NOMO-1 treated with dmso at 0.1 percent for 144 hours (cell line): ENCODE measurements around the gene GPR17.

Experiments used
- DNase-seq: peaks from one replicate; lab custom pipeline; 2025; ENCODE audit not compliant: unreplicated experiment; lab: John Stamatoyannopoulos, UW

The GPR17 gene, protein sequence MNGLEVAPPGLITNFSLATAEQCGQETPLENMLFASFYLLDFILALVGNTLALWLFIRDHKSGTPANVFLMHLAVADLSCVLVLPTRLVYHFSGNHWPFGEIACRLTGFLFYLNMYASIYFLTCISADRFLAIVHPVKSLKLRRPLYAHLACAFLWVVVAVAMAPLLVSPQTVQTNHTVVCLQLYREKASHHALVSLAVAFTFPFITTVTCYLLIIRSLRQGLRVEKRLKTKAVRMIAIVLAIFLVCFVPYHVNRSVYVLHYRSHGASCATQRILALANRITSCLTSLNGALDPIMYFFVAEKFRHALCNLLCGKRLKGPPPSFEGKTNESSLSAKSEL

DNA sequence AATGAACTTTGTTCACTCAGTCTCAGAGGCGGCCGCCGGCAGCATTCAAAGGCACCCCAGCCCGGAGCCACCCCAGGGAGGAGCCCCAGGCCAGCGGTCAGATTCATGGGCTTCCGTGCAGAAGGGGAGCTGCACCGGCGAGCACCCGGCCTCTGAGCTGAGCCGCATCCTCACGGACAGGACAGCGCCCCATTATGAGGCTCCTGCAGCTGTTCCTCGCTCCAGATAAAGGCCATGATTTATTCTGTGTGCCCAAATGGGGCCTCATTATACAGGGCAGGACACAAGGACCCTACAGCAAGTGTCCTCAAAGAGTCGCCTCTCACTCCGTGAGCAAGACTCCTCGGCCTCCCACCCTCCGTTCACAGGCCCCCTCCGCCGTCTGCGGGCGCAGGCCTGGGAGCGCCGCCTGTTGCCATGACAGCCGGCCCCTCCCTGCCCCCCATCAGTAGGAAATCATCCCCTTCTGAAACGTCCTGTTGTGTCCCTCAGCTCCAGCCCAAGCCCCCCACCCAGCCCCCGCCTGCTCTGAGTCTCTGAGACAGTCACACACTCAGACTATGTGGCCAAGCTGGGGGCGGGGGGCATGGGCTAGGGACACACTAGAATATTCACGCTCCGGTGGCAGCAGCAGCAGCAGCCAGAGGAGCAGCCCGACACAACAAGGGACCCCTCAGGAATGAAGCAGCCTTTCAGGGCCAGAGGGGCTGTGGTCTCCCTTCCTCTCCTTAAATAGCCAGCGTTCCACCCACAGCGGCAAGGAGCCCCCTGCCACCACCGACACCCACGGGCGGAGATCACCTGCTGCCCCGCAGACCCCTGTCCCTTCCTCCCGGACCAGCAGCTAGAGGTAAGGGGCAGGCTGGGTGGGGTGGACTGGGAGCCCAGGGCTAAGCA, at the start of gene GPR17:
Gene GPR17 (plus strand): TSS at position 759 of the 897 bp plus-strand sequence. CDS start 4,583 bp downstream, outside the sequence.
- no peak for DNase-seq

- no peak for DNase-seq
These were observed 49.5 kb upstream of the GPR17 start for GRCh38 chr2:127596311-127597045.

- no peak for DNase-seq
These were observed 48.6 kb upstream of the GPR17 start for GRCh38 chr2:127597046-127597983.

DNA sequence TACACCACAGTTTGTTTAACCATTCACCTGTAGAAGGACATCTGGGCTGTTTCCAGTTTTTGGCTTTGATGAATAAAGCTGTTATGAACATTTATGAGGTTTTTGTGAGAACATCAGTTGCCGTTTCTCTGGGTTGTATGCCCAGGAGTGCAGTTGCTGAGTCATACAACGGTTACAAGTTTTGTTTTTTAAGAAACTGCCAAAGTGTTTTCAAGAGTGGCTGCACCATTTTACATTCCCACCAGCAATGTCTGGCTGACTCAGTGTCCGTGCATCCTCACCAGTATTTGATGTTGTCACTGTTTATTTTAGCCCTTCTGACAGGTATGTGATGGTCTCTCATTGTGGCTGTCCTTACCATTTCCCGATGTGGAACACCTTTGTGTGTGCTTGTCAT, 48.0 kb upstream of the GPR17 start:
- no peak for DNase-seq

DNA sequence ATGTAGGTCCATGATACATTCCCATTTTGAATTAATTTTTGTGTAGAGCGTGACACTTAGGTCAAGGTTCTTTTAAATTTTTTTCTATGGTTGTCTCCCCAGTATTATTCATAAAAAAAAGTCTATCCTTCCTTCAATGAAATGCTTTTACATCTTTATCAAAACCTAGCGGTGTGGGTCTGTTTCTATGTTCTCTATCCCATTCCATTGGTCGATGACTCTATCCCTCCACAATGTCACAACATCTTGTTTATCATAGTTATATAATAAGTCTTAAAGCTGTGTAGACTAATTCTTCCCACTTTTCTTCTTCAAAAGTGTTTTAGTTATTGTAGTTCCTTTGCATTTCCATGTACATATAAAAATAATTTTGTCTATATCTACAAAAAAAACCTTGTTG, 47.2 kb upstream of the GPR17 start:
- DNase-seq: no peak

GRCh38 chr2:127599211-127599610, 46.7 kb upstream of the GPR17 start:
- no peak for DNase-seq

GRCh38 chr2:127604986-127605385, 41.0 kb upstream of the GPR17 start:
- no peak for DNase-seq

DNA sequence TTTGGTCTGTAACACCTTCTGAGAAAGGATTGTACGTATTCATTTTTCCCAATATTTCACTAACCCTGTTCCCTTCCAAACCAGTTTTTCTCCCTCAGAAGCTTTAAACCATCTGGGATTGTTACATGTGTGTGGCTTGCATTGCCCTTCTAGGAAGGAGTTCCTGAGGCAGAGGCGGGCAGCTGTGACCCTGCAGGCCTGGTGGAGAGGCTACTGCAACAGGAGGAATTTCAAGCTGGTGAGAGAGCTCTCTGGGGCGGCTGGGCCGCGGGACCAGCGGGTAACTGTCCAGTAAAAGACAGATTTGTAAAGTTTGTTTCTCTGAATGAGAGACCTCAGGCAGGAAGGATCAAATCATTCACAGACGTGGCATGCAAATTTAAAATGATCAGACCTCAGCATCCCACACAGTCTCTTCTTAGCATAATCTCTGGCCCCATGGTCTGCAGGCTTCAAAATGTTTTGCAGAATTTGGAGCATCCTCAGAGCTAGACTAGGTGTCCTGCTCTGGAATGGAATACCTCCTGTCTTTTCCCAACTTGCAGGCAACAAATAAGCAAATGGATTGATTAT, 40.2 kb upstream of the GPR17 start:
- DNase-seq: no peak

- no peak for DNase-seq
These were observed 39.1 kb upstream of the GPR17 start for GRCh38 chr2:127606625-127607398.

- DNase-seq: no peak
These were observed 38.5 kb upstream of the GPR17 start for GRCh38 chr2:127607399-127607908.

DNA sequence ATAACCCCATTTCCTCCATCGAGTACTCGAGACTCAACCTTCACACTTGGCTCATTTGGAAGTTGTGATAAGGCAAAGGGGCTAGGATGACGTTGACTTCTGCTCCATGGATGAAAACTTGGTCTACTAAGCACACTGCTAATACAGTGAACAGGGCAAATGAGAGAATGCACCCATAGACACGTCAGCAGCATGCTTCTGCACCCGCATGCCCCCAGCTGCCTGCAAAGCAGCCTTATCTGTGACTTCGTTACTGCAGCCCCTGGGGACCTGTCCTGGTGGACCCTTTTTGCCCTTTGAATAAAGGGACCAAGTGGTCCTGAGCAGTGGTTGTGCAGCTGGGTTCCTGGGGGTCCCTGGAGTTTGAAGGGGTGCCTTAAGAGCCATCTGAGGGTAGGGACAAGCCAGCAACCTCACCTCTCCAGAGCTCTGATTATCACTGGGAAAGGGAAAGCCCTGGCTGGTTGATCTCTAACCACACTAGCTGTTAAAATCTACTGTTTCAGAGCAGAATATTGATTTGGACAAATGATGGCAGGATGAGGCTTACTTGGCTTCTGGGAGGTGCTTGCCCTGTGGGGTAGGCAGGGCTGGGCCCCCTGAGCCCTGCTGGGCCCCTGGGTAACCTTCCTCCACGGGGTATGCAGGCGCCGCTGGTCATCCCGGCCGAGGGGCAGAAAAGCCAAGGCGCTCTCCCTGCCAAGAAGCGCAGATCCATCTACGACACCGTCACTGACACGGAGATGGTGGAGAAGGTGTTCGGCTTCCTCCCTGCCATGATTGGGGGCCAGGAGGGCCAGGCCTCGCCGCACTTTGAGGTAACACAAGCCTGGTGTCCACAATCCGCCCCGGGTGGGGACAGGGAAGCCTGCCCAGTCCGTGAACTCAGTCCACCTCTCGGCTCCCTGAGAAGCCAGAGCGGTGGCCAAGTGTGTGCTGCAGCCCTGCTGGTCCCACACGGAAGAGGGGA, 37.6 kb upstream of the GPR17 start:
- DNase-seq: no peak

- DNase-seq: no peak
These were observed 36.8 kb upstream of the GPR17 start for GRCh38 chr2:127609031-127609751.

DNA sequence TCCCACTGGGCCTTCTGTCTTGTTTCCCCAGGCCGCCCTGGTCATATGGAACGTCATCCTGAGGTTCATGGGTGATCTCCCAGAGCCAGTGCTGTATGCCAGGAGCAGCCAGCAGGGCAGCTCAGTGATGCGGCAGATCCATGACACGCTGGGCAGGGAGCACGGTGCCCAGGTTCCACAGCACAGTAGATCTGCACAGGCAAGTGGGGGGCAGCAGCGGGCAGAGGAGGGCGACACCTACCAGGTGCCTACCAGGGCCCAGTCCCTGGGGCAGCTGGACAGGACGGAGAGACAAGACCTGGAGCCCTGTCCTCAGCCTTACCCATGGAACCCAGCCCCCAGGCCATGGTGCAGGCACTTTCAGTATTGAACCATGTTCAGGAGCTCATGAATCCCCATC, 36.1 kb upstream of the GPR17 start:
- DNase-seq: no peak

DNA sequence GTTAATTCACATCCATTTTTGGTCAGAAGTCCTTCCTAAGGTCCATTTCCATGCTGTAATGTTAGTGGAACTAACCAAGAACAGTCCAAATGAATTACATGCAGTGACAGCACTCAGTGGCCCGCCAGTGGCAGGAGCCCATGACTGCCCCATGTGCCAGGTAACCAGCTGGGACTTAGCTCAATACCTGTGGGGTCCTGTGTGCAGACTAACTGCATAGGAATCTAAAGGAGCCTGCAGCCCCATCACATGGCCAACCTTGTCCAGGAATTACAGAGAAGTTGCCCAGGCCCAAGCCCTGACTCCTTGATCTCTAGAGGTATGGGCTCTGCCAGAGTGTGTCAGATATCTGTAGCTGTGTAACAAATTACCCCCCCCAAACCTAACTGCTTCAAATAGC, 35.4 kb upstream of the GPR17 start:
- no peak for DNase-seq

- DNase-seq: no peak
These were observed 34.7 kb upstream of the GPR17 start for GRCh38 chr2:127611076-127611925.

DNA sequence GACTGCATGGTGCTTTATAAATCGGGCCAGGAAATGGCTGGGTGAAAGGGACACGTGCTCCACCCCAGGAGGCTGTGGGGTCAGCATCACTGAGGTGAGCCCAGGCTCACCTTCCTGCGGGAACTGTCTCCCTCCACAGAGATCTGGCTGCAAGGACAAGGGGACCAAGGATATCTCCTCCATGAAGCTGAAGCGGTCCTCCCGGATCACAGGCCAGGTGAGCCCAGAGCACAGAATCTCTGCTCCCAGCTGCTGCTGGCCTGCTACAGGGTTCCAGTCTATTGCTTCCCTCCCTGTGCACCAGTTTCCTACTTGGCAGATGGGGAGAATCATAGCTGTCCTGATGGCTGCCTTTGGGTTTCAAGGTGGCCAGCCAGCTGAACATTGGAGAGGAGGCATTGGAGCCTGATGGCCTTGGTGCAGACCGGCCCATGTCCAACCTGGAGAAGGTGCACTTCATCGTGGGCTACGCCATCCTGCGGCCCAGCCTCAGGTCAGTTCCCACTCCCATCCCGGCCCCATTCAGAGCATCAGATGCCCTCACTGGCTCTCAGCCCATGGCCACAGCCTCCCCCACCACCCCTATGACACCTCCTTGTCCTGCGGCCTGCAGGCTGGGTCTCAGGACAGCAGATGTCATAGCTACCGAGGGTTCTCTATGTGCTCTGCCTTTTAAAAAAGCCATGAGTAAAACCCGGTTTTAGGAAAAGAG, 33.7 kb upstream of the GPR17 start:
- DNase-seq: no peak
